SU-DHL-6 (cell line): Measurements from ENCODE around the gene FNDC11.

ENCODE experiments used
- H2AFZ ChIP-seq: fragments of 200-600 bp; sonication (generic); 2 replicates; pipeline ENCODE4 v1.6.1; 2014; ENCODE audit warnings: low read depth, mild to moderate bottlenecking, moderate library complexity, mixed read lengths, antibody characterized with exemption, low read length; ENCODE audit not compliant: severe bottlenecking
- H3F3A ChIP-seq: fragments of 200-600 bp; shearing (Covaris generic); 2 replicates; pipeline ENCODE4 v1.6.0; 2016; ENCODE audit warnings: antibody characterized with exemption, mild to moderate bottlenecking; ENCODE audit not compliant: insufficient read depth
- H3K27ac ChIP-seq: fragments of 200-600 bp; sonication (generic); 2 replicates; pipeline ENCODE4 v1.5.1; 2016; ENCODE audit warnings: low read depth, mild to moderate bottlenecking, low read length, moderate library complexity, mixed read lengths
- H3K27me3 ChIP-seq: fragments of 200-600 bp; sonication (generic), shearing (Covaris generic); 2 replicates; pipeline ENCODE4 v1.6.0; 2014; ENCODE audit warnings: mild to moderate bottlenecking, low read length
- H3K36me3 ChIP-seq: fragments of 200-600 bp; sonication (generic); 2 replicates; pipeline ENCODE4 v1.6.1; 2014; ENCODE audit warnings: mild to moderate bottlenecking, low read length, mixed read lengths
- H3K4me2 ChIP-seq: fragments of 300-600, 200-600 bp; shearing (Covaris generic), sonication (generic); 2 replicates; pipeline ENCODE4 v1.6.0; 2014; ENCODE audit warnings: low read length, low read depth, mild to moderate bottlenecking; ENCODE audit not compliant: poor library complexity, severe bottlenecking
- H3K4me3 ChIP-seq: fragments of 200-600 bp; sonication (generic); 2 replicates; pipeline ENCODE4 v1.5.1; 2014; ENCODE audit warnings: antibody characterized with exemption, low read length, mild to moderate bottlenecking, mixed read lengths; ENCODE audit not compliant: insufficient read depth, poor library complexity, severe bottlenecking
- H3K79me2 ChIP-seq: fragments of 200-600 bp; sonication (generic); 2 replicates; pipeline ENCODE4 v1.6.1; 2014; ENCODE audit warnings: mild to moderate bottlenecking, low read length, moderate library complexity; ENCODE audit not compliant: insufficient read depth
- H3K9ac ChIP-seq: fragments of 200-600 bp; sonication (generic); 2 replicates; pipeline ENCODE4 v1.7.0; 2014; ENCODE audit warnings: mild to moderate bottlenecking, low read length
- H3K9me2 ChIP-seq: fragments of 200-600 bp; sonication (generic); replicated peaks from 2 replicates; pipeline ENCODE4 v1.6.1; 2014; ENCODE audit warnings: low read length; ENCODE audit not compliant: insufficient read depth
- H3K9me3 ChIP-seq: fragments of 200-600 bp; sonication (generic); 2 replicates; pipeline ENCODE4 v1.6.1; 2014; ENCODE audit warnings: low read length, mixed read lengths; ENCODE audit not compliant: insufficient read depth
- H4K20me1 ChIP-seq: fragments of 200-600 bp; sonication (generic); 2 replicates; pipeline ENCODE4 v1.6.1; 2014; ENCODE audit warnings: low read depth, mild to moderate bottlenecking, antibody characterized with exemption, low read length, moderate library complexity, mixed read lengths
- CTCF ChIP-seq: fragments of 200-600 bp; sonication (generic); IDR thresholded peaks from one replicate; pipeline ENCODE4 v1.5.1; 2017; ENCODE audit warnings: antibody characterized with exemption, mild to moderate bottlenecking, low read length, moderate library complexity; ENCODE audit not compliant: insufficient read depth, poor library complexity, severe bottlenecking
- EZH2phosphoT487 ChIP-seq: fragments of 200-600 bp; sonication (generic), shearing (Covaris generic); conservative IDR thresholded peaks from 2 replicates; pipeline ENCODE4 v1.6.1; 2018; ENCODE audit warnings: mild to moderate bottlenecking, antibody characterized with exemption, low read length, moderate library complexity, mixed read lengths

Gene FNDC11

GRCh38 chr20:63522981-63523611 is 30.9 kb upstream of the FNDC11 start:
- Histone ChIP-seq H3K4me3 (no peak overlapping the region), H3K27me3 (no peaks in the 10 kb centered on the region), H3K9me2 (no peaks in the 10 kb centered on the region), H3K9me3 (no peaks in the 10 kb centered on the region), H3K27ac (no peak overlapping the region), H4K20me1 (no peaks in the 10 kb centered on the region), H3K79me2 (no peaks in the 10 kb centered on the region), H3F3A (0 out of 2 replicates have a peak, but pooled peaks cover 3% of the 10 kb centered on the region), H3K9ac (no peak overlapping the region), H3K36me3 (peaks cover 3% of the 10 kb centered on the region; the same call in 1 of the 2 replicates), H3K4me2 (no peak overlapping the region), H2AFZ (no peak overlapping the region)
- TF ChIP-seq CTCF = no peak
- TF ChIP-seq EZH2phosphoT487 = no peak

GRCh38 chr20:63525185-63525584 is 28.8 kb upstream of the FNDC11 start:
- Histone ChIP-seq H3K4me2 (no peak overlapping the region), H3K9ac (no peak overlapping the region), H3K79me2 (no peaks in the 10 kb centered on the region), H4K20me1 (no peaks in the 10 kb centered on the region), H3K36me3 (peaks cover 3% of the 10 kb centered on the region; the same call in 1 of the 2 replicates), H3K27ac (no peak overlapping the region), H3K4me3 (no peak overlapping the region), H3F3A (0 out of 2 replicates have a peak, but pooled peaks cover 3% of the 10 kb centered on the region), H3K9me2 (no peaks in the 10 kb centered on the region), H3K27me3 (no peaks in the 10 kb centered on the region), H2AFZ (no peak overlapping the region), H3K9me3 (no peaks in the 10 kb centered on the region)
- TF ChIP-seq CTCF = no peak
- no peak for TF ChIP-seq EZH2phosphoT487

- Histone ChIP-seq H4K20me1 (no peaks in the 10 kb centered on the region), H3F3A (0 out of 2 replicates have a peak, but pooled peaks cover 3% of the 10 kb centered on the region), H3K4me2 (no peak overlapping the region), H3K79me2 (no peaks in the 10 kb centered on the region), H3K36me3 (peaks cover 3% of the 10 kb centered on the region; the same call in 1 of the 2 replicates), H2AFZ (no peak overlapping the region), H3K9ac (no peak overlapping the region), H3K27me3 (no peaks in the 10 kb centered on the region), H3K27ac (no peak overlapping the region), H3K9me3 (no peaks in the 10 kb centered on the region), H3K4me3 (no peak overlapping the region), H3K9me2 (no peaks in the 10 kb centered on the region)
- TF ChIP-seq CTCF = no peak
- no peak for TF ChIP-seq EZH2phosphoT487
These were observed 28.0 kb upstream of the FNDC11 start for GRCh38 chr20:63525971-63526370.
